Brain microvascular endothelial cell (primary cell): ENCODE data around the gene ATP5F1B.

ENCODE experiments used
- DNase-seq: peaks from one replicate; pipeline ENCODE4 v3.0.0-alpha.2; 2020
- H3K27ac ChIP-seq: fragments of 250-450 bp; sonication (Bioruptor Pico); 2 replicates; pipeline ENCODE4 v1.5.1; 2020; ENCODE audit warnings: mild to moderate bottlenecking, moderate library complexity
- H3K27me3 ChIP-seq: fragments of 250-450 bp; sonication (Bioruptor Pico); replicated peaks from 2 replicates; pipeline ENCODE4 v1.5.1; 2020; ENCODE audit warnings: mild to moderate bottlenecking
- H3K36me3 ChIP-seq: fragments of 250-450 bp; sonication (Bioruptor Pico); replicated peaks from 2 replicates; pipeline ENCODE4 v1.5.1; 2020; ENCODE audit warnings: mild to moderate bottlenecking
- H3K4me3 ChIP-seq: 2 replicates; pipeline ENCODE4 v1.5.1; 2011; ENCODE audit warnings: low read depth, mild to moderate bottlenecking, control low read depth, low read length, moderate library complexity
- CTCF ChIP-seq: IDR thresholded peaks from 2 replicates; pipeline ENCODE4 v1.5.1; 2011; ENCODE audit warnings: low read depth, mild to moderate bottlenecking, moderate library complexity, low read length, control low read depth, inconsistent platforms; ENCODE audit errors: missing control alignments
- in situ Hi-C: cut with HindIII; loops from 2 replicates; pipeline ENCODE4 v1.10.0; 2017; ENCODE audit warnings: low sequenced_read_pairs, low pct_ligation_motif_present

The ATP5F1B gene

DNA sequence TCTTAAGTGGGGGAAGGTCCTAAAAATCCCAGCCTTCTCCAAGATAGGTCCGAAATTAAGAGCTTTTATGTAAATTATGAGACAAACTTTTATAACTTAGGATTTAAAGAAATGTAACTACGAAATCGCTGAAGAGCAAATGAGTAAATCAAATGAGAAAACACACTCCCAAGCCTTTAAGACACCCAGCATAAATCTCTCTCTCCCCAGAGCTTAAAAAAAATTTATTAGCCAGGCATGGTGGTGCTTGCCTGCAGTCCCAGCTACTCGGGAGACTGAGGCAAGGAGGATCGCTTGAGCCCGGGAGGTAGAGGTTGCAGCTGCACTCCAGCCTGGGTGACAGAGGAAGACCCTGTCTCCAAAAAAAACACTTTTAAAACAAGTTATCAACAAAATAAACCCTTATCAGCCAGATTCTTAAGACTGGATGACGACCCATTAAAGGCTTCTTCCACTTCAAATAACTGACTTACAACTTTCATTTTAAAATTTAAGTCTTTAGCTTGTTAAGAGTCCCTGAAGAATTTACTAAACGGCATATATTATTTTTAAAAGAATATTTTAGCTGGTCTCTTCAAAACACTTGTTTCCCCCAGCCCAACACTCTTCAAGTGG is 39.1 kb upstream of the ATP5F1B start:
- peak overlapping the region; percentile 17 for H3K4me3 ChIP-seq
- in situ Hi-C loops, result no loop called here
- H3K27me3 ChIP-seq, result no peaks in the 10 kb centered on the region
- no peak for TF ChIP-seq CTCF
- no peak for DNase-seq
- peaks cover 5% of the 10 kb centered on the region for H3K36me3 ChIP-seq
- H3K27ac ChIP-seq, result peak overlapping the region; percentile 5

- no peak for TF ChIP-seq CTCF
- H3K27ac ChIP-seq, result no peak overlapping the region
- peaks cover 8% of the 10 kb centered on the region for H3K36me3 ChIP-seq
- in situ Hi-C loops, result no loop called here
- no peak overlapping the region for H3K4me3 ChIP-seq
- no peak for DNase-seq
- H3K27me3 ChIP-seq, result no peaks in the 10 kb centered on the region
Measured at GRCh38 chr12:56682323-56682722, 36.5 kb upstream of the ATP5F1B start.

DNA sequence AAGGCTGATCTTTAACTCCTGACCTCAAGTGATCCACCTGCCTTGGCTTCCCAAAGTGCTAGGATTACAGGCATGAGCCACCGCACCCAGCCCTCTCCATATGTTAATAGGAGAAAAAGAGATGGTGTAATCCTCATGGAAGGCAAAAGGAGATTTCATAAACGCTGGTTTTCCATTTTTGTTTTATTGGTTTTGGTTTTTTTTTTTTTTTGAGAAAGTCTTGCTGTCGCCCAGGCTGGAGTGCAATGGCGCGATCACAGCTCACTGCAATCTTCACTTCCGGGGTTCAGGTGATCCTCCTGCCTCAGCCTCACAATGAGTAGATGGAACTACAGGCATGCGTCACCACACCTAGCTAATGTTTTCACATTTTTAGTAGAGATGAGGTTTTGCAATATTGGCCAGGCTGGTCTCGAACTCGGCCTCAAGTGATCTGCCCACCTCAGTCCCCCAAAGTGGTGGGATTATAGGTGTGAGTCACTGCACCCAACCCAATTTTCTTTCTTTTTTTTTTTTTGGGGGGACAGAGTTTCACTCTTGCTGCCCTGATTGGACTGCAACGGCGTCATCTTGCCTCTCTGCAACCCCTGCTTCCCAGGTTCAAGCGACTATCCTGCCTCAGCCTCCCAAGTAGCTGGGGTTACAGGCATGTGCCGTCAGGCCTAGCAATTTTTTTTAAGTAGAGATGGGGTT is 34.2 kb upstream of the ATP5F1B start:
- Histone ChIP-seq H3K27me3 (no peaks in the 10 kb centered on the region), H3K27ac (no peak overlapping the region), H3K36me3 (peaks cover 8% of the 10 kb centered on the region), H3K4me3 (no peak overlapping the region)
- TF ChIP-seq CTCF, result no peak
- in situ Hi-C loops, result no loop called here
- DNase-seq, result no peak

GRCh38 chr12:56678852-56679251 is 33.1 kb upstream of the ATP5F1B start:
- H3K27me3 ChIP-seq, result no peaks in the 10 kb centered on the region
- no peak overlapping the region for H3K27ac ChIP-seq
- in situ Hi-C loops, result no loop called here
- H3K36me3 ChIP-seq, result peaks cover 8% of the 10 kb centered on the region
- no peak for TF ChIP-seq CTCF
- no peak overlapping the region for H3K4me3 ChIP-seq
- no peak for DNase-seq

DNA sequence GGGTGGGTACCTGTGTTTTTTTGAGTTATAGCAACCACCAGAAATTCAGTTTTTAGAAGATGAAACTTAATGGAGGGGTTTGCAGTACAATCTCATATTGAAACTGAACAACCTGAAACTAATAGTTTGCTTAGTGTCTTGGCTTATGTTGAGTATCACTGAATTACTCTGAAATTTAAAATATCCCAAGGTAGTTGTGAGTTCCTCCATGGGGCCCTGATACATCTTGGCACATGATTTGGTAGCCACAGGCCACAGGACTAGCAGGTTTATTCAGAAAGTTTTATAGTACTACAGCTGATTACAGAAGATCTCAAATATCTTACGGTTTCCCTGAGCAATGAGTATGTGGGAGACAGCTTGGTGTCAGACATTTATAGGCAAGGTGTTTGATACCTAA is 31.9 kb upstream of the ATP5F1B start:
- in situ Hi-C loops, result no loop called here
- no peak for TF ChIP-seq CTCF
- DNase-seq, result no peak
- Histone ChIP-seq H3K27me3 (no peaks in the 10 kb centered on the region), H3K4me3 (no peak overlapping the region), H3K36me3 (peaks cover 8% of the 10 kb centered on the region), H3K27ac (no peak overlapping the region)
